ENCODE data around the gene INKA2. TPM values are rescaled to one million over a fixed set of nuclear protein-coding genes. Genes with fewer than 3 reads are reported as not detected.

The INKA2 gene
- polyA plus RNA-seq, 1 donor from 2014 or later: 0.77 TPM

GRCh38 chr1:111704776-111705175 is 34.4 kb downstream of the INKA2 start:
- H3K4me3 ChIP-seq (ENCODE audit: low read length): no peak overlapping the region
- H3K79me2 ChIP-seq (replicated peaks; ENCODE audit: insufficient read depth, low read length): no peaks in the 10 kb centered on the region
- no peak overlapping the region for H2AFZ ChIP-seq (ENCODE audit: low read depth, low read length)
- H4K20me1 ChIP-seq (ENCODE audit: insufficient read depth): no peaks in the 10 kb centered on the region
- H3K9ac ChIP-seq (ENCODE audit: low read length): no peak overlapping the region
- no peaks in the 10 kb centered on the region for H3F3A ChIP-seq (ENCODE audit: insufficient read depth, low read length, poor library complexity, severe bottlenecking)
- H3K9me2 ChIP-seq (ENCODE audit: insufficient read depth, low read length): no peaks in the 10 kb centered on the region
- H3K27ac ChIP-seq (ENCODE audit: low read length): no peak overlapping the region
- H3K9me3 ChIP-seq (ENCODE audit: low read length): no peaks in the 10 kb centered on the region
- peaks cover 4% of the 10 kb centered on the region for H3K36me3 ChIP-seq (ENCODE audit: insufficient read depth, low read length)
- no peak overlapping the region for H3K4me2 ChIP-seq (ENCODE audit: low read length)
- TF ChIP-seq EZH2 (IDR thresholded peaks at IDR 0.05; ENCODE audit: borderline replicate concordance, insufficient read depth, low read length, poor library complexity, severe bottlenecking) (no peak), SMC3 (conservative IDR thresholded peaks at IDR 0.05; ENCODE audit: poor library complexity) (no peak), EP300 (conservative IDR thresholded peaks at IDR 0.05; ENCODE audit: poor library complexity, severe bottlenecking) (no peak), TAF1 (IDR thresholded peaks at IDR 0.05; ENCODE audit: low read depth) (no peak), POLR2AphosphoS5 (IDR thresholded peaks at IDR 0.05) (no peak), RAD21 (conservative IDR thresholded peaks at IDR 0.05) (no peak), REST (IDR thresholded peaks at IDR 0.05; ENCODE audit: borderline replicate concordance) (no peak), CTCF (IDR thresholded peaks at IDR 0.05; ENCODE audit: poor library complexity, severe bottlenecking) (no peak), MXI1 (conservative IDR thresholded peaks at IDR 0.05; ENCODE audit: poor library complexity, severe bottlenecking) (no peak)
- no peaks in the 10 kb centered on the region for H3K27me3 ChIP-seq (ENCODE audit: insufficient read depth, low read depth, low read length)

DNA sequence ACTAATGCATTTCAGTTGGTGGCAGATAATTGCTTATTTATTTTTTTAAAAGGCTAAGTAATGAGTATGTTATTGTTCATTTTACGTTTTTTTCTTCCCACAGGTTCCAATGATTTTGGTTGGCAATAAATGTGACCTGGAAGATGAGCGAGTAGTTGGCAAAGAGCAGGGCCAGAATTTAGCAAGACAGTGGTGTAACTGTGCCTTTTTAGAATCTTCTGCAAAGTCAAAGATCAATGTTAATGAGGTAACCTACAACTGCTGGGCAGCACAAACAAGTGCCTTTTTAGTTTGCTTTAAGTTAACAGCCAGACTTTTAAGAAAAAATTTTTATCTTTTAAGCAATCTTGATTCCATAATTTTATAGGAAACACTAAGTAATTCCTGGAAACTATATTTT is 35.0 kb downstream of the INKA2 start:
- H3F3A ChIP-seq (ENCODE audit: insufficient read depth, low read length, poor library complexity, severe bottlenecking): no peaks in the 10 kb centered on the region
- no peaks in the 10 kb centered on the region for H3K9me3 ChIP-seq (ENCODE audit: low read length)
- H3K79me2 ChIP-seq (replicated peaks; ENCODE audit: insufficient read depth, low read length): no peaks in the 10 kb centered on the region
- H3K27ac ChIP-seq (ENCODE audit: low read length): no peak overlapping the region
- H3K9me2 ChIP-seq (ENCODE audit: insufficient read depth, low read length): no peaks in the 10 kb centered on the region
- no peak overlapping the region for H3K9ac ChIP-seq (ENCODE audit: low read length)
- no peak for TF ChIP-seq TAF1 (IDR thresholded peaks at IDR 0.05; ENCODE audit: low read depth)
- no peak for TF ChIP-seq EP300 (conservative IDR thresholded peaks at IDR 0.05; ENCODE audit: poor library complexity, severe bottlenecking)
- TF ChIP-seq EZH2 (IDR thresholded peaks at IDR 0.05; ENCODE audit: borderline replicate concordance, insufficient read depth, low read length, poor library complexity, severe bottlenecking): no peak
- TF ChIP-seq SMC3 (conservative IDR thresholded peaks at IDR 0.05; ENCODE audit: poor library complexity): no peak
- TF ChIP-seq POLR2AphosphoS5 (IDR thresholded peaks at IDR 0.05): no peak
- no peak for TF ChIP-seq CTCF (IDR thresholded peaks at IDR 0.05; ENCODE audit: poor library complexity, severe bottlenecking)
- no peak for TF ChIP-seq MXI1 (conservative IDR thresholded peaks at IDR 0.05; ENCODE audit: poor library complexity, severe bottlenecking)
- TF ChIP-seq REST (IDR thresholded peaks at IDR 0.05; ENCODE audit: borderline replicate concordance): no peak
- TF ChIP-seq RAD21 (conservative IDR thresholded peaks at IDR 0.05): no peak
- H2AFZ ChIP-seq (ENCODE audit: low read depth, low read length): no peak overlapping the region
- H3K4me3 ChIP-seq (ENCODE audit: low read length): no peak overlapping the region
- H3K27me3 ChIP-seq (ENCODE audit: insufficient read depth, low read depth, low read length): no peaks in the 10 kb centered on the region
- peaks cover 4% of the 10 kb centered on the region for H3K36me3 ChIP-seq (ENCODE audit: insufficient read depth, low read length)
- no peak overlapping the region for H3K4me2 ChIP-seq (ENCODE audit: low read length)
- H4K20me1 ChIP-seq (ENCODE audit: insufficient read depth): no peaks in the 10 kb centered on the region

Measured in neural cell (in vitro differentiated cells).